ENCODE measurements around the gene TOGARAM2.
"Not testable (repeated sequence)": the region's sequence is repeated elsewhere in the genome, so short reads cannot be mapped to it uniquely, and the experiment has no call there.

TOGARAM2 gene

DNA sequence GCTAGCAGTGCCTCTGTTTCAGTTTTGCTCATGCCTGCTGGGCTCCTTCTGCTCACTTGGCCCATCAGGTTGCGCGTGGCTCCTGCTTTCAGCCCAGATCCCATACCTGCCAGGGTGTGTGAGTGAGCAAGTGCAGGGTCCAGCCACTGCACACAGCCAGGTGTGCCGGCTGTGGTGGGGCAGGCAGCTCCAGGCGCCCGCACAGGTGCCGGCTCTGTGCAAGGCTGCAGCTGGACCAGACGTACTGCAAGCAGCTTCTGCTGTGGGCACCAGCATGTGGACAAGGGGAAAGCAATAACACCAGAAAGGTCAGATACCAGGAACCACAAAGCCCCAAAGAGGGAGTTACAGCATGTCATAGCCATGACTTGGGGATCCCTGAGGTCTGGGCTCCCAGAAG, 98.8 kb downstream of the TOGARAM2 start:
- no peak for DNase-seq

DNA sequence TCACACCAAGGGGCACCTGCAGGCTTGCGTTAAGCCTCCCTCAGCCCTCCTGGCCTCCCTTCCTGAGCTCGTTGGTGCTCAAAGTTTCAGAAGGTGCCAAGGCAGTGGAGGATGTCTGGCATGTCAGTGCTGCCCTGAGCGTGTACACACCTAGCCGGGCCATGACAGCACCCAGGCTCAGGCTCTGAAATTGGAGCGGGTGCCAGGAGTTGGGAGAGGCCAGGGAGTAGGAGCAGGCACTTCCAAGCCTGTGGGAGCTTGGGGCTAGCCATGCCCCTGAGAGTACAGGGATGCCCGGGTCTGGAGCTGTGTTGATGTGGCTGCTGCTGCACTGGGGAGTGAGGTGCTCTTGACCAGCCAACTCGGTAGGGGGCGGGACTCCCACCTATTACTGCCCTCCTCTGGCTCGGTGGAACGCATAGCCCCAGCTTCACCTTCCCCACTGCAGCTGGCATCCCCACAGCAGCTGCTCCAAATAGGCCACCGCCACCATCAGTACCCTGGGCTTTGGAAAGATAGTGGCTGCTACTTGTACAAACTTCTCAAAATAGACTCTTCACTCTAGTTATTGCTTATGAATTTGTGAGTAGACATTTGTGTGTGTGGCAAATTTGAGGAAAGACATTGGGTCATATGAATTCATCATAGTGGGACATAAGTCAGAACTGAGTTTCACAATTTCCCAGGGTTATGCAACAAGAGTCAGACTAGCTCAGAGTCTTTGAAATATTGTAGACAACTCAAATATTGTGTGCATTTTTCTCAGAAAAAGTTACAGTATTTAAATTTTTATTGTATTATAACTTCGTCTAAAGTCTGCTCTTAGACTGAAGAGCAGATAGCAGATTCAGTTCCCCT, 100.0 kb downstream of the TOGARAM2 start:
- DNase-seq = no peak

- no peak for DNase-seq
Measured at GRCh38 chr2:29082804-29083495, 101.9 kb downstream of the TOGARAM2 start.

DNA sequence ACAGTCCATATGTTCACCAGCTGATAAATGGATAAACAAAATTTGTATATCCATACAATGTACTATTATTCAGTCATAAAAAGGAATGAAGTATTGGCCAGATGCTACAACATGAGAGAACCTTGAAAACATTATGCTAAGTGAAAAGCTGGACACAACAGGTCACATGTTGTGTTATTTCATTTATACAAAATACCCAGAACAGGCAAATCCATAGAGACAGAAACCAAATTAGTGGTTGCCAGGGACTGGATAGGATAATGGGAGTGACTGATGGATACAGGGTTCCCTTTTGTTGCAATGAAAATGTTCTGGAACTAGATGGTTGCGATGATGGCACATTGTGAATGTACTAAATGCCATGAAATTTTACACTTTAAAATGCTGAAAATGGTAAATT, 103.5 kb downstream of the TOGARAM2 start:
- no peak for DNase-seq

GRCh38 chr2:29090311-29090710, 109.2 kb downstream of the TOGARAM2 start:
- not testable (repeated sequence) for DNase-seq

GRCh38 chr2:29096969-29097368, 115.9 kb downstream of the TOGARAM2 start:
- DNase-seq = no peak

- DNase-seq = no peak
Measured at GRCh38 chr2:29097569-29097968, 116.5 kb downstream of the TOGARAM2 start.

GRCh38 chr2:29100564-29100963, 119.5 kb downstream of the TOGARAM2 start:
- no peak for DNase-seq
